OCI-LY3 (cell line): ENCODE results near the gene EPHA1.

ENCODE experiments used
- H2AFZ ChIP-seq: fragments of 200-600, 300-600 bp; shearing (Covaris generic); 2 replicates; pipeline ENCODE4 v1.6.0; 2014; ENCODE audit warnings: antibody characterized with exemption, low read depth, low read length
- H3K27ac ChIP-seq: fragments of 200-600, 300-600 bp; sonication (generic); 2 replicates; pipeline ENCODE4 v1.5.1; 2014; ENCODE audit warnings: mild to moderate bottlenecking, low read length, moderate library complexity, mixed read lengths
- H3K27me3 ChIP-seq: fragments of 200-600, 300-600 bp; sonication (generic); 2 replicates; pipeline ENCODE4 v1.6.1; 2014; ENCODE audit warnings: low read depth, low read length, mixed read lengths
- H3K36me3 ChIP-seq: fragments of 200-600, 300-600 bp; sonication (generic); replicated peaks from 2 replicates; pipeline ENCODE3; 2014; ENCODE audit warnings: low read depth, low read length, mixed read lengths
- H3K4me1 ChIP-seq: fragments of 300-600, 200-600 bp; sonication (generic); 2 replicates; pipeline ENCODE4 v1.6.1; 2014; ENCODE audit warnings: low read length, mixed read lengths
- H3K4me2 ChIP-seq: fragments of 200-600, 300-600 bp; sonication (generic); 2 replicates; pipeline ENCODE4 v1.6.1; 2014; ENCODE audit warnings: low read length, mixed read lengths
- H3K4me3 ChIP-seq: fragments of 300-600, 200-600 bp; sonication (generic); 2 replicates; pipeline ENCODE4 v1.5.1; 2014; ENCODE audit warnings: antibody characterized with exemption, mild to moderate bottlenecking, low read length, moderate library complexity
- H3K79me2 ChIP-seq: fragments of 300-600, 200-600 bp; shearing (Covaris generic); 2 replicates; pipeline ENCODE4 v1.6.1; 2014; ENCODE audit warnings: mild to moderate bottlenecking, low read length, mixed read lengths
- H3K9ac ChIP-seq: fragments of 300-600, 200-600 bp; shearing (Covaris generic); 2 replicates; pipeline ENCODE4 v1.6.0; 2014; ENCODE audit warnings: mild to moderate bottlenecking, low read length, moderate library complexity
- H3K9me3 ChIP-seq: fragments of 200-600, 300-600 bp; shearing (Covaris generic); 2 replicates; pipeline ENCODE4 v1.6.1; 2014; ENCODE audit warnings: low read length, mixed read lengths; ENCODE audit not compliant: insufficient read depth
- H4K20me1 ChIP-seq: fragments of 200-600, 300-600 bp; sonication (generic); 2 replicates; pipeline ENCODE4 v1.6.1; 2016; ENCODE audit warnings: low read length, mixed read lengths; ENCODE audit not compliant: insufficient read depth
- EZH2phosphoT487 ChIP-seq: fragments of 200-600 bp; shearing (Covaris generic); IDR thresholded peaks from 2 replicates; pipeline ENCODE4 v1.6.1; 2018; ENCODE audit warnings: antibody characterized with exemption, mixed run types, low read depth
- TF ChIP-seq, protein P1 (sequence below): fragments of 200-600, 300-600 bp; sonication (generic); IDR thresholded peaks from 2 replicates; pipeline ENCODE4 v1.5.1; 2014; ENCODE audit warnings: antibody characterized with exemption, low read length, low read depth

EPHA1 gene

DNA sequence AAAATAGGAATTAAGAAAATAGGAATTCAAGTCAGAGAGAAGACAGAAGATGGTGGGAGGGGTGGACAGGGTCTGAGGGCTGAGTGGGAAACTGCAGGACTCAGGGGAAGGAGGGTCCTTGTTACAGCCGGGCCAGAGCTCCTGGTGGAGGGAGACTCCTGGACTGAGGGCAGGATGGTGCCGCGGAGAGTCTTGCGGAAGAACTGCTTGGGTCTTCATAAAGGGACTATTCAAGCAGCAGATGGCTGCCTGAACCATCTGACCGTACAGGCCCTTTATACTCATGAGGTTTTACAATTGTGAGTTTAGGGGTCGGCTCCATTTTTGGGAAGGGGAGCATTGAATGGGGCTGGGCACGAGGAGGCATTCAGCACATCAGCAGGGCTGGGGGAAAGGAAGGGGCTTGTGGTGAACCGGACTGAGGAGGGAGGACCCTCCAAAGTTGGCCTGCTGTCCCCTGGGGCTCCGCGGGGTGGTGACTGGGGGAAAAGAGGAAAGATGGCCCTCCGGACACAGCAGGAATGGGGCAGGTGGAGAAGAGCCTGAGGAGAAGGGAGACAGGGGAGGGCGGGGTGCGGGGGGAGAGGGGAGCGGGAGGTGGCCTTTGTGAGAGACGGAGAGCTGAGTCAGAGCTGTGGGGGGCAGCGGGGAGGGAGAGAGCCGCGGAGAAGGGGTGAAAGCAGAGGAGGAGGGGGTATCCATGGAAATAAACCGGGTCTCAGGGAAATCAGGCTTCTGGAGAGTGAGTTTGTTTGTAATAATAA, 47.7 kb downstream of the EPHA1 start:
- no peak overlapping the region for H3K9ac ChIP-seq
- no peak overlapping the region for H3K27ac ChIP-seq
- H3K4me2 ChIP-seq = no peak overlapping the region
- TF ChIP-seq EZH2phosphoT487 = no peak
- TF ChIP-seq, protein P1, sequence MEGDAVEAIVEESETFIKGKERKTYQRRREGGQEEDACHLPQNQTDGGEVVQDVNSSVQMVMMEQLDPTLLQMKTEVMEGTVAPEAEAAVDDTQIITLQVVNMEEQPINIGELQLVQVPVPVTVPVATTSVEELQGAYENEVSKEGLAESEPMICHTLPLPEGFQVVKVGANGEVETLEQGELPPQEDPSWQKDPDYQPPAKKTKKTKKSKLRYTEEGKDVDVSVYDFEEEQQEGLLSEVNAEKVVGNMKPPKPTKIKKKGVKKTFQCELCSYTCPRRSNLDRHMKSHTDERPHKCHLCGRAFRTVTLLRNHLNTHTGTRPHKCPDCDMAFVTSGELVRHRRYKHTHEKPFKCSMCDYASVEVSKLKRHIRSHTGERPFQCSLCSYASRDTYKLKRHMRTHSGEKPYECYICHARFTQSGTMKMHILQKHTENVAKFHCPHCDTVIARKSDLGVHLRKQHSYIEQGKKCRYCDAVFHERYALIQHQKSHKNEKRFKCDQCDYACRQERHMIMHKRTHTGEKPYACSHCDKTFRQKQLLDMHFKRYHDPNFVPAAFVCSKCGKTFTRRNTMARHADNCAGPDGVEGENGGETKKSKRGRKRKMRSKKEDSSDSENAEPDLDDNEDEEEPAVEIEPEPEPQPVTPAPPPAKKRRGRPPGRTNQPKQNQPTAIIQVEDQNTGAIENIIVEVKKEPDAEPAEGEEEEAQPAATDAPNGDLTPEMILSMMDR = no peak
- no peak overlapping the region for H2AFZ ChIP-seq
- peaks cover 3% of the 10 kb centered on the region for H3K4me1 ChIP-seq
- H4K20me1 ChIP-seq = no peaks in the 10 kb centered on the region
- H3K79me2 ChIP-seq = no peaks in the 10 kb centered on the region
- H3K4me3 ChIP-seq = no peak overlapping the region
- no peaks in the 10 kb centered on the region for H3K9me3 ChIP-seq
- H3K36me3 ChIP-seq = no peaks in the 10 kb centered on the region
- peaks cover 44% of the 10 kb centered on the region for H3K27me3 ChIP-seq

DNA sequence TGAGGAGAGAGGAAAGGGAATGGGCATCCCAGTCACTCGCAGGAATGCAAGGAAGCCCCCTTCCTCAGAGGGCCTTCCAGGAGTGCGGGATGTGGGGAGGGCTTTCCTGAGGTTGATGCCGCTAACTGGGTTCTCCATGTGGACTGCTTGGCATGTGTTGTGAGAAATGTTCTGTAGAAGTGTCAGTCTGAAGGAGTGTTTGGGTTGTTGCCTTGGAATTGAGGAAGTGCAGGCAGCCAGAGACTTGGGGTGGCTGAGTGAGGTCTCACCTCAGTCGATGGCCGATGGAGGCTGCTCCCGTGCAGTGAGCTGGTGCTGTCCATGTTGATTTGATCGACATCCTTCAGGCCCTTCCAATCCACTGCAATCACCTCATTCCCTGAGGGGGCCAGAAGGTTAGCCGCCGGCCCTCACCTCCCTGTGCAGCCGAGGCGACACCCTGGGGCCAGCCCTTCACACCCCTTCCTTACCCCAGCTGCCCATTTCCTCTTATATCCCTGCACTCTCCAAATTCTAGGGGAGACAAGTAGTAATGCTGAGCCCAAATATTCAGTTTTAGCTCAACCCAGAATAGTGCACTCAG, 48.8 kb downstream of the EPHA1 start:
- H3K27me3 ChIP-seq = peaks cover 37% of the 10 kb centered on the region
- H3K9ac ChIP-seq = no peak overlapping the region

DNA sequence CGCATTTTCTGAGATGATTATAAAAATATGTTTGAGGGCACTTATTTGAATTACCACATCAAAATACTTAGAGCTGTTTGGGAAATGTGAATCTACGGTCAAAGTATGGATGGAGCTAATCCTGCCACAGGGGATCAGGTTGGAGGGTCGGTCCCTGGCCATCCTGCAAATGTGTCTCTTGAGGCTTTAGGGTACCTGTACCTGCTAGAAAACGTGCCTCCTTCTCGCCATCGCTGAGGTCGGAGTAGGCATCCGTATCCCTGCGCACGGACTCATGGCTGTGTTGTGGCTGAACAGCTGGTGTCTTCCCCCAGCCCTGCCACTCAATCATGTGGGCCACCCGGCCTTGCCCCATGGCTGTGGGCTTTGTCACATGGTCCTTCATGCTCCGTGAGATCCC, 50.0 kb downstream of the EPHA1 start:
- TF ChIP-seq, protein P1 = no peak
- TF ChIP-seq EZH2phosphoT487 = no peak
- H3K79me2 ChIP-seq = no peaks in the 10 kb centered on the region
- no peak overlapping the region for H3K4me2 ChIP-seq
- H3K9ac ChIP-seq = no peak overlapping the region
- no peak overlapping the region for H3K27ac ChIP-seq
- no peak overlapping the region for H2AFZ ChIP-seq
- H4K20me1 ChIP-seq = no peaks in the 10 kb centered on the region
- H3K27me3 ChIP-seq = peaks cover 28% of the 10 kb centered on the region
- H3K4me3 ChIP-seq = no peak overlapping the region
- no peaks in the 10 kb centered on the region for H3K9me3 ChIP-seq
- H3K4me1 ChIP-seq = peaks cover 3% of the 10 kb centered on the region
- H3K36me3 ChIP-seq = no peaks in the 10 kb centered on the region

More for the DNA sequence above, 48.8 kb downstream of the EPHA1 start:
- Histone ChIP-seq H4K20me1 (no peaks in the 10 kb centered on the region), H3K79me2 (no peaks in the 10 kb centered on the region), H3K36me3 (no peaks in the 10 kb centered on the region), H3K4me3 (no peak overlapping the region), H2AFZ (no peak overlapping the region), H3K4me1 (peaks cover 3% of the 10 kb centered on the region), H3K9me3 (no peaks in the 10 kb centered on the region), H3K4me2 (no peak overlapping the region), H3K27ac (no peak overlapping the region)
- TF ChIP-seq, protein P1 = no peak
- no peak for TF ChIP-seq EZH2phosphoT487

DNA sequence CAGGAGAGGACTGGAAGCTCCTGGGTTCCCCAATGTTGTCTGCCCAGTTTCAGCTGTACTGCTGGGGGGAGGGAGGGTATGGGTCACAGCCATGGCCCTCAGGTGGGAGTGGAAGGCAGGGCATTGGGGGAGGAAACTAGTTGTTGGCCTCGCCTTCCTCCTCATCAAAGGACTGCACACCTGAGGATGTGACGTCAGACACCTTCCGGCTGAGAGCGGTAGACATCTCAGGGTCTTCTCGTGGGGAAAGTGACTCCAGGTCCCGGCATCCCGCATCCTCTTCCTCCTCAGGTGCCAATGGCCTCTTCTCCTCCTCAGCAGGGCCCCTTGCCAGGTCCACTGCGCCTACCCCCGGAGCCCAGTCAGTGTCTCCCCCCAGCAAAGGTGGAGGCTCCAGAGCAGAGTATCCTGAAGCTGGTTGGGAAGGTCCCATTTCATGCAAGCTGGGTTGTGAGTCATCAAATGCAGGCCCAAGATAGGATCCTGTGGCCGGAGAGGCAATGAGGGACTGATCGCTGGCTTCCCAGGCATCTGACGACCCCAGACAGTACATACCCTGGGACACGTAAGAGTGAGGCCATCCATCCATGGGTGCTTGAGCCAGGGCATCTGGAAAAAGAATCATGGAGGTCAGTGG, 52.1 kb downstream of the EPHA1 start:
- Histone ChIP-seq H4K20me1 (no peaks in the 10 kb centered on the region), H3K27me3 (peaks cover 15% of the 10 kb centered on the region), H3K4me1 (no peaks in the 10 kb centered on the region), H3K9ac (no peak overlapping the region), H2AFZ (no peak overlapping the region), H3K79me2 (no peaks in the 10 kb centered on the region), H3K4me3 (no peak overlapping the region), H3K9me3 (no peaks in the 10 kb centered on the region), H3K4me2 (no peak overlapping the region), H3K36me3 (no peaks in the 10 kb centered on the region), H3K27ac (no peak overlapping the region)
- TF ChIP-seq, protein P1 = no peak
